Right kidney (tissue), 1 donor: ENCODE measurements around the gene SH2B3.

Source experiments
- DNase-seq: peaks from one replicate; pipeline ENCODE4 v3.0.0-alpha.2; 2016

Gene SH2B3

DNA sequence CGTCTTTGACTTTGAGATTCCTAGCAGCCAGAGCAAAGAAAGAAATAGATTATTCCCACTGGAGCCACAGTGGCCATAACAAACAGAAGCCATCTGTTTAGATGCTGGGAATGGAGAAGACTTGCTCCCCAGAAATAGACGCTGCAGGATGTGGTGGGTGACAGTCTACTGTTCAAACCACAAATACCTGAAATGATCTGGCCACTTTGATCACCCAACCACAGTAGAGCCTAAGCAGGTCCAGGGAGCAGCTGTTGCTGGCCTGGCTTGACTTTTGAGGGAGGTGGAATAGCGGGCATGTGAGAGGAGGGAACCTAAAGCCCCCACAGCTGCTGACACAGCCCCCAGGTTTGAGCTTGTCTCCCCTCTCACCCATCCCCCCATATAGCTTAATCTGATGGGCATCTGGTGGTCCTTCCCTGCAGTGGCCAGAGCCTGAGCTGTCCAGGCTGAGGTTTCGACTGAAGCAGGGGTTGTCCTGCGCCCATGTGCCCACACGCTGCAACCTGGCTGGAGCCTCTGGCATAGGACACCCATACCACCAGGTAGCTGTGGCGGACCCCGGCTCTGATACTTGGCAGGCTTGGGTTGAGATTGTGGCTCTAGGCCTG lies 38.7 kb downstream of the SH2B3 start:
- no peak for DNase-seq

DNA sequence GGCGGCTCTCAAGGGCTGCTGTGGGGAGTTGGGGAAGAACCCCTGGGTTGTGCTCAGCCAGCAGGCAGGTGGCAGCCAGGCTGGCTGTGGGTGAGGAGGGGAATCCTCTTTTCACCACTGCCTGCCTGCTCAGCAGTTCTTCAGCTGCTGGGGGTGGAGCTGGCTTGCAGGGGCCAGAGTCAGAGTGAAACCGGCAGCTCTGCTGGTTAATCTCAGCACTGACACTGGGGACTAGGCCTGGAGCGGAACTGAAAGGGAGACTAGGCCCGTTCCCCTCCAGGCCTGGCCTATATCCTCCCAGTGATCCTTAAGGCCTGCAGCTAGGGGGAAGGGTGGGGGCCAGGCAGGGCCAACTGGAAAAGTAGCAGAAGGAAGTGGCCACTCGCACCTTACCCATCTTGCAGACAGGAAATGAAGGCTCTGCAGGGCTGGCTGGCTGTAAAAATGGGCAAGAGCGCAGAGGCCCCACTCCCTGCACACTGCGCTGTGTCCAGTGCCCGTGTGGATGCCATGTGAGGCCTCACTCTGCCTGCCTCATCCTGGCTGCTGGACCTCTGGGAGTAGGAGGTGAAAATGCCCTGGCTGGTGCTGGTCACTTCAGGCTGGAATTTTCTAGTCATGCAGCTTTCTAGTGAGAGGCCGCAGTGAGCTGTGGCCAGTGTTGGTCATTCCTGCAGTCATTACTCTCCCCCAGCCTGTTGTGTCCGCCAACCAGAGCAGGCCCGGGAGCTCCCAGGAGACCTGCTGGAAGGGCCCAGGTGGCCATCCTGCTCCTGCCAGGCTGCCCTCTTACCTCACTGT lies 39.4 kb downstream of the SH2B3 start:
- no peak for DNase-seq

GRCh38 chr12:111445726-111446581 lies 40.2 kb downstream of the SH2B3 start:
- DNase-seq: no peak

- DNase-seq: no peak
Measured at GRCh38 chr12:111446631-111447570, 41.2 kb downstream of the SH2B3 start.

GRCh38 chr12:111447571-111448265 lies 42.0 kb downstream of the SH2B3 start:
- DNase-seq: no peak

DNA sequence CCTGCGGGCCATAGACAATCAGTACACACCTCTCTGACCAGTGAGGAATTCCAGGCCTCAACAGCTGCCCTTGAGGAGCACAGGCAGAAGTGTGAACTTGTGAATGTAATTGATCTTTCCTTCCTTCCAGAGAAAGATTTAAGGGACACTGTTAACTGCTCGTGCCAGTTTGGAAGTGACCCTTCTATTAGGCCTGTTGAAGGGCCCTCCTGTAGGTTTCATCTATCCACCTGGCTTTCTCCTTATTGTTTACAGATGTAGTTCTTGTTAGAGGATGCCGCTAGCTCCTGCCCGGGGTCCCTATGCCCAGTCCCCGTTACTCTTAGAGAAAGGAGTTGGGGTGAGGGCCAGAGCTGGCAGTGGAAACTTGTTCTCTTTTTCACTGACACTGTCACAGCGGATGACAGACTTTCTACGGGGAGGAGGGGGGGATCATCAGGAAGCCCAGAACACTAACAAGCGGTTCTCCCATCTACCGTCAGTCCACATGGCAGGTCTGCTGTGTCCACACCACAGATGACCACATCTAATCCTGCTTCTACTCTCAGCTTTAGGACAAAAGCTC lies 42.6 kb downstream of the SH2B3 start:
- no peak for DNase-seq

DNA sequence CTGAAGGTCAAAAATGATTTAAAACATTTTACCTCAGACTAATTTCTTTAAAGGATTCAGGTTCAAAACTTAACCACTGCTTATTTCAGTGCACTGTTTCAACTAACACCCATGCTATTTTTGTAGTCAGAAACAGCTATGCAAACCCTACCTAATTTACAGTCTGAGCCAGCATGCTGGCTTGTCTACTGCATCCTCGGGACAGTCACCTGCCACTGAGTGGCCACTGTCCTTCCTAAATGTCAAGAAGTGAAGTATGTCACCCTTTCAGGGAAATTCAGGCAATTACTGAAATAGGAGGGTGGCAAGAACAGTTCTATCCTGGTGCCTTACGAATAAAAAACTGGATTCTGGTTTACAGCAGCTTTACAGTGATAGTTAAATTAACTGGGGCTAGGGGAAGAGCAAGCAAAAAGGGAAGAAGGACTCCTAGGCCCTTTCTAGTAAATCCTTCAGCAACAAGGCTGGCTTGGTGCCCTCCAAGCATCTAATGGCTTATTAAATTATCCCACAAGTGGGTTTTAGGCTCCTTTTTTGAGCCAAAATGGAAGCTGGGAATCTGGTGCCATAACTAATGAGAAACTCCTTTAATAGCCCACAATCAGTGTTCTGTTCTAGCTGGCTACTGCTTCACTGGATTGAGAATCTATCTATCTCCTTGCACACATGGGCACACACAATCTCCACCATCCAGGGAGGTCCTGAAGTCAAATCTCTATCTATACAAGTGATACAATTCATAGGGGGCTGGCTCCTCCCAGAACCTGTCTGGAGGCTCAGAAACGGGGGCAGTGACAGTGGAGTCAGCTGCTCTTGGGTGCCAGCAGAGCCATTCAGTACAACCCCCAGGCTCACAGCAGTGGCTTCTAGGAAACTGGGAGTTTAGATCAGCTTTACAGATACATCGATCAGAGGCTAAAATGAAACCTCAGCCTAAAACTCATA lies 43.4 kb downstream of the SH2B3 start:
- DNase-seq: no peak

- DNase-seq: no peak
Measured at GRCh38 chr12:111450676-111451075, 45.0 kb downstream of the SH2B3 start.

DNA sequence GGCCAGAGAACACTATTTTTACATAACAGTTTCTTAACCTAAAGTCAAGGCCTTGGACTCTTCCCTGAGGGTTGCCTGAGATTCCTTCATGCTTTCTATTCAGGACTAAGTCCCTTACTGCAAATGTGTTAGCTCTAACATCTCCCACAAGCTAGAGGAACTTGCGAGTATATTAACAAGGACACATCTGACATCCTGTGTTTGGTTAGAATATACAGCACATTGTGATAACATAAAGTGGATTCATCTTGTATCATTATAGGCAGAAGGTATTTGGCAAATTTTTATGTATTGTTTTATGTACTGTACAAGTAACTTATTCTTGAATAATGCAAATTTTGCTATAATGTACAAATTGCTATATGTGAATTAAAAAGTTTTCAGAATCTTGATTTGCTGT lies 45.5 kb downstream of the SH2B3 start:
- no peak for DNase-seq

DNA sequence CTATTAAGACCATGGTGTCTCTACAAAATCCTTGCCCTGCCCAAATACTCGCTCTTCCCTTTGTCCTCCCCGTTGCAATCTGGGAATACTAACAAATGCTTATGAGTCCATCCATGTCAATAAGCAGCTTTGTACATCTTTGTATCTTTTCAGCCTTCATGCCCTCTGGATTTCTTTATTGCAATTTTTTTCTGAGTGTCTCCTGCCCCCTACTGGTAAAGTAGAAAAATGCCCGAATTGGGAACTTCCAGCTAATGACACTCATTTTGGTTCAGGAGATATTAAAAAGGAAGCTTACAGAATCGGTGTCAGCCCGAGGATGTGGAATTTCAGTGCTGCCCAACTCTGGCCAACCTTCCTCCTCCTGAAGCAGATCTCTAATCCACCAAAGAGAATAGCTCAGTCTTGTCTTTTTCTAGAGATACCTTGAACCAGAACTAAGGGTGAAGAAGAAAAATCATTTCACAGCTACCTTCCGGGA lies 46.0 kb downstream of the SH2B3 start:
- no peak for DNase-seq

DNA sequence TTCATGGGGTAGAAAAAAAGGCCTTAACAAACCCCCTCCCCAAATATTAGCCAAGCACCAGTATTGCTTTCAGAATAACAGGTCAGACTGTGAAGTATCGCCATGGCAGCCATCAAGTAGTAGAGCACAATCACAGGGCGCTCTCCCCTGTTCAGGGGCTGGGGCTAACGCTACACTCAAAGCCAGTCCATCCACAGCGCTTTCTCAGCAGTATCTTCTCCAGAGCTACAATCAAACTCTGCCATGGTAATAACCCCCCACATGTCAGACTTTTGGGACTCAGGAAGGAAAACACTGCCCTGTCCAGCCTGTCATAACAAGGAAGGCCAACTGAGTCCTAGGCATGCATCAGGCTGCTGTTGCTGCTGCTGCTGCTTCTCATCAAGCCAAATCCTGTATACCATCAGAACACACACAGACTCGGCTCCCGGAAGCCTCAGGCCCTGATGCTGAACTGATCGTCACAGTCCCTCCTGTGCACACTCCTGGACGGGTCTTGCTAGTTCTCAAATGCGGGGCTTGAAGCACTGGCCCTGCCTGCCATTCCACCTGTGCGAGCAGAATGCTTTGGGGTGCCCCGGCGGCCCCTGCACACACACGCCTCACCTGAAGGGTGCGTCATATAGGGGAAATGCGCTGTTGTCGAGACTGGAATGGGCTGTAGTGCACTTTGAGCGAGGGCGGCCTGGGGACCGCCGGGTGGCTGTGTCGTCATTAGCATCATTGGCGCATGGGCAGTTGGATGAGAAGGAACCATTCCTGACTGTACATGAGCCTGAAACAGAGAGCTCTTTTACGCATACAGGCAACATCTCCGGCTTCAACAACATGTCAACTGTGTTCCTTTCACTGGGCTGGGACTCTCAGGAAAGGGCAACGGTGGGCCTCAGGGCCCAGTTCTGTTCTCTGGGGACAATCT lies 47.6 kb downstream of the SH2B3 start:
- no peak for DNase-seq

DNA sequence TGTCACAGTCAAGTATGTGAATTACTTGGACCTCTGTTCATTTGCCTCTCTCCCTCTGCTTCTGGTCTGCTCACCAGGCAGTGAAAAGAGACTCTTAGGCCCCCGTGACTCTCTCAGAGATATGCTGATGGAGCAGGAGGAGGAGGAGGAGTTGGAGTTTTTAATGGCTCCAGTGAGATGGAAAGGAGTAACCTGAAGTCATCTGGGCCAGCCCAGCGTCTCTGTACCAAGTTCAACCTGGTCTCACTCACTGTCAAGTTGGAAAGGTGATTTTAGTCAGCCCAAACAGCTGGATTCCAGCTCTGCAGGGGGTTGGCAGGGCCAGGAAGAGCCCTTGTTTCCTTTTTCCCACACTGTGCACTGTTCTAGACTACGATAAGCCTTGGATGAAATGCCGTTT lies 48.6 kb downstream of the SH2B3 start:
- DNase-seq: no peak

GRCh38 chr12:111454716-111455447 lies 49.2 kb downstream of the SH2B3 start:
- no peak for DNase-seq

GRCh38 chr12:111455448-111456320 lies 50.0 kb downstream of the SH2B3 start:
- DNase-seq: no peak

- DNase-seq: no peak
Measured at GRCh38 chr12:111457071-111457470, 51.3 kb downstream of the SH2B3 start.

GRCh38 chr12:111457577-111457976 lies 51.9 kb downstream of the SH2B3 start:
- DNase-seq: no peak
